GM21528 (cell line): ENCODE results near the gene RHBDF1.
"Not testable (repeated sequence)": the region's sequence is repeated elsewhere in the genome, so short reads cannot be mapped to it uniquely, and the experiment has no call there.

Source experiments
- ATAC-seq: cut with Tn5 transposase; IDR thresholded peaks from one replicate; pipeline ENCODE4 v1.9.1; 2021; ENCODE audit warnings: mild to moderate bottlenecking, moderate library complexity; ENCODE audit not compliant: unreplicated experiment, low FRiP score

The RHBDF1 gene

DNA sequence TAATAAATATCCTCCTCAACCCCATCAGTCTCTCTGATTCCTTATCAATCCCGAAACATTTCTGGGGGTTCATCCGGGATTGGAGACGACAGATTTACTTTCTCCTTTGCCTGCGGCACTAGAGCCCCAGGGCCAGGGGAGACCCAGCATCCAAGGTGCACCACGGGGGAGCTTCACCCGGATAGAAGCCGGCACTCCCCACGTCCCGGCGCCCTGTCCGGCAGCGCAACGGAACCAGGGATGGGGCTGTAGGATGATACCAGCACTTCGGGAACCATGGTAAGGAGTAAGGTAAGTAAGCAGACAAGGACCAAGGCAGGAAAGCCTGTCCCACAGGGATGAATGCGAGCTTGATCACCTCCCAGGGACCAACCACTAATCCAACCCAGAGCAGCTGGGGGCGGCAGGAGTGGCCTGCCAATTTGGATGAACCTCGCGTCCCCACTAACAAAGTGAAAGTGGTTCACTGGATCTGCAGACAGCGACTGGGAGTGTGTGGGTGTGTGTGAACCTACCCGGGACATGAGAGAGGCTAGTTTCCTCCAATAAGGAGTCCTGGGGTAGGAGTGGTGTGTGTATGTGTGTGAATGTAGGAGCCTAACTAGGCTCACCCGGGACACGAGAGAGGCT, 30.9 kb downstream of the RHBDF1 start:
- no peak for ATAC-seq

DNA sequence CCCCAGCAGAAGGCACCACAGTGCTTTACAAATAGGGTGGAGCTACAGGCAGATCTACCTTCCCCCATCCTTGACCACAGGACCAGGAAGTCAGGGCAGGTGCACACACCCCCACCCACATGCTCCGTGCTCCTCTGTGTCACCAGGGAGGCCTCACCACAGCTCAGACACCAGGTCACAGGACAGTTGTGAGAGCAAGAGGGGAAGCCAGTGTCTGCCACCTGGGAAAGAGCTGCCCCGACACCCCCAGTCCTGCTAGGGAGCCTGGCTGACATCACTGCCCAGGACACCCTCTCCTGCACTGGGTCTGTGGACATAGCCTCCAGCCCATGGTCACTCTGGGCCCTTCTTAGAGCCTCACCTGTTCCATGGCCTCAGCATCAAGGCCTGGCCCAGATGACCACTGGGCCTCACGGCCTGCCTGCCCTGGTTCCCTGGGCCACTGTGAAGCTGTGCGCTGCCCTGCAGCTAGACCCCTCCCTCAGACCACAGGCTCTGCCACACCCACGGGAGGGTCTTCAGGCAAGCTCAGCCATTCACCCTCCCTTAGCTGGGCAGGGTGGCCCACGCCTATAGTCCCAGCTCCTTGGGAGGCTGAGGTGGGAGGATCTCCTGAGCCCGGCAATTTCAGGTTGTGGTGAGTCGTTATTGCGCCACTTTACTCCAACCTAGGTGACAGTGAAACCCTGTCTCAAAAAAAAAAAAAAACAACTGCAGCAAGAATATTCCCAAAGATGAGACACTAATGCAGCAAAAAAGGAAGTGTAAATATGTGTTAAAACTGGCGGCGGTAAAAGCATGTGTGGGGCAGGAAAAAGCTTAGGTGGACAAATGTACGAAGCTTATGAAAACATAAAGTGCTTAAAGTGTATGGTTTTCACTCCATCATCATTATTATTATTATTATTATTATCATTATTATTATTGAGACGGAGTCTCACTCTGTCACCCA, 33.2 kb downstream of the RHBDF1 start:
- ATAC-seq = no peak

DNA sequence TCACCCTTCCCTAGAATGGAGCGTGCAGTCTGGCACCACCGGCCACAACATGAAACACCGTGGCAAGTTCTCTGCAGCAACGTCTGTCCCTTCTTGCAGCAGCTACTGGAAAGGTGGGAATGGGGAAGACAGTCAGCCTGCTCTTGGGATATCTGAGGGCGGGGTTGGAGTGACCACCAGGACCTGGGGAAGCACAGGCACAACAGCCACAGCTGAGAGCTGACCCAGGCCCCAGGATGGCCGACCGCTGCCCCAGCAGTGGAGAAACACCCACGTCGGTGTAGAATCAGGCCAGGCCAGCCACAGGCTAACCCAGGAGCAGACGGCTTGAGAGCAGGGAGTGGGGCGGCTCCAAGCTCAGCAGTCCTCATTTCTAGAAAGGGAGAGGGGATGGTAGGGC, 34.2 kb downstream of the RHBDF1 start:
- ATAC-seq = not testable (repeated sequence)

DNA sequence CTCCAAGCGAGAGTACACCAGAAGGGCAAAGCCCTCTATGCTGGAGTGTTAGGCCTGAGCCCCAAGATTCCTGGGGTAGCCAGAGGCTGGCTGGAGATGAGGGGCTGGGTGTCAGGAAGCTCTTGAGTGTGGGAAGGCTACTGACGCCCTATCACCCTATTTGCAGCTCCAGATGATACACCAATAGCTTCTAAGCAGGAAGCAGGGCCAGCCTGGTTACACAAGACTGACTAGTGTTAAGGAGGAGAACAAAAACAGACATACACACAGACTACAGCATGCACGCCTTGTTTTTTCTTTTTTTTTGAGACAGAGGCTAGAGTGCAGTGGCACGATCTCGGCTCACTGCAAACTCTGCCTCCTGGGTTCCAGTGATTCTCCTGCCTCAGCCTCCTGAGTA, 34.9 kb downstream of the RHBDF1 start:
- no peak for ATAC-seq

DNA sequence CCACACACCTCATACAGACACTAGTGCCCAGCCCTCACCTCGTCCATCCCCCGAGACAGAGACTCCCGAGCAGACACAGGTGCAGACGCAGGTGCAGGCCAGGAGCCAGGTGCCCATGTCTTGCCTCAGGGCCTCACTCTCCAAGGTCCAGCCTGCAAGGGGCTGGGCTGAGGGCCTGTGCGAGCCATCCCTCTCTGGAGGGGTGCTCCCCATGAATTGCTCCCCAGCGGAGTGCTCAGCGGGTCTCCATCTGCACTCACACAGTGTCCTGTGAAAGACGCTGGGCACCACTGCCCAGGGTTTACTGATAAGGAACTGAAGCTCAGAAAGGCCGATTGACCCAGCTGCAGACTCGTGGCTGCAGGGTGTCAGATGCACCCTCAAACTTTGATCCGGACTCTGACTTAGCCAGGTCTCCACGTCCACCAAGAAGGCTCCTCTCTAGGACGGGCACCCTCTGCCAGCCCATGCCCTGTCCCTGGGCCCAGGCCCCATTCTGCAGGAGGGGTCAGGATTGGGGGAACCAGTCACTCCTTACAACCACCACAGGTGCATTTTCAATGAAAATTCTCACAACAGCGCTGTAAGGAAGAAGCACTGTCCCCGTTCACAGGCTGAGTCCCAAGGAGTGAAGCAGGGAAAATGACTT, 36.0 kb downstream of the RHBDF1 start:
- no peak for ATAC-seq

DNA sequence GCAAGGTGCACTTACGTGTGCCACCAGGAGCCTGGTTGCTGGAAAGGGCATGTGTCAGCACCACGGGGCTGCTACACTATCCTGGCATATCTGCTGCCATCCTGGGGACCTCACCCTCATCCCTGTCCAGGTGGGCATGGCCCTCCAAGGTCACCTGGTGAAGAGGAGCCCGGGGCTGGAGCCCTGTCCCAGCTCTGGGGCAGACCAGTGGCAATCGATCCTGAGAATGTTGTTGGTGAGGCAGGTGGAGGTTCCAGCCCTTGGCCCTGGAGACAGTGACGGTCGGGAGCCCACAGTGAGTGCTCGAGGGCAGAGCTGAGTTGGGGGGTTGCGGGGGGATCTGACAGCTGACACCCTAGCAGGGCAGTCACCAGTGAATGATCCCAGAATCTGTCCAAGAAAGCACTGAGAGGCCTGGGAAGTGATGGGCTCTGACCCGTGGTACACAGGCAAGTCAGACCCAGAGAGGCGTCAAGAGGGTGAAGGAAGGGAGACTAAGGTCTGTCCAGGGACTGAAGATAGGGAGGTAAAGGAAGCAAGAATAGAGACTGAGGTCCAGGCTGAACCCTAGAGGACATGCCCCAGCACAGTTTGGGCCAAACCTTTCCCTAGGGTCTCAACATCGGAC, 36.6 kb downstream of the RHBDF1 start:
- ATAC-seq = no peak

DNA sequence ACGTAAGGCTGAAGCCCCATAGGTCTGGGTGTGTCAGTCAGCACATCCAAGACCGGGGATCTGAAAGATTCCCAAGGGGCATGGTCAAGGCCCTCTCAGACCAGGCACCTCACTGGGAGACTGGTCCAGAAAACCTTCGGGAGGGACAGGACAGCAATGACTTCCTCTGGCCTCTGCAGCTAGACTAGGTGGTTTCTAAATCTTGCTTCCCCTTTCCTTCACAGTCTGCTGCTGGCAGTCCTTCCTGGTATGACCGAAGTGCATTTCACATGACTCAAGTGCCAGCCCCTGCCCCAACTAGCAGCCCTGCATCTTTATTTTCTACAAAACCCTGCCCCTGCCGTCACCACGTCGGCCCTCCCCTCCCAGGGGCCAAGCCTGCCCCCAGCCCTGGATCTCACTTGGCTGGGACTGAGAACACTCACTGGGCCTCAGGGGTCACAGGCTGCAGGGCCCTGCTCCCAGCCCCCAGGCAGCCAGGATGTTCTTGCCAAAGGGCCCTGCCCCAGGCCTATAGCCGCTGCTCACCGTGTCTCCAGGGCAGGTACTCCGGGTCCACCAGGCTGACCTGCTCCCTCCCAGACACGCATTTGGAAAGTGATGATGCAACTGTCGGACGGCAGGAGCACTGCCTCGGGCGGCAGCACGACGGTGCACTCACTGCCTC, 37.3 kb downstream of the RHBDF1 start:
- ATAC-seq = no peak

DNA sequence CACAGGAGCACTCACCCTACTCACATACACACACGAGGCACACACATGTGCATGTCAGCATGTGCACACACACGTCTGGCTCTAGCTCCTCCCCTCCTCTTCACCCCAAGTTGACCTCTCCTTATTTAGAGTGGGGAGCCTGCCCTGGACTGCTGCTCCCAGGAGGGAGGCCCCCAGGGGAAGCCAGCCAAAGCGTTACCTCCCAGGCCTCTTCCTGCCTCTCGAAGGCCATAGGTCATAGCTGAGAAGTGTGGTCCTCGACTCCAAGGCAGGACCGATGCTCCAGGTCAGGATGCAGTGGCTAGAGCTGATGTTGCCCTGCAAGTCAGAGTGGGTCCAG, 37.8 kb downstream of the RHBDF1 start:
- ATAC-seq = no peak

DNA sequence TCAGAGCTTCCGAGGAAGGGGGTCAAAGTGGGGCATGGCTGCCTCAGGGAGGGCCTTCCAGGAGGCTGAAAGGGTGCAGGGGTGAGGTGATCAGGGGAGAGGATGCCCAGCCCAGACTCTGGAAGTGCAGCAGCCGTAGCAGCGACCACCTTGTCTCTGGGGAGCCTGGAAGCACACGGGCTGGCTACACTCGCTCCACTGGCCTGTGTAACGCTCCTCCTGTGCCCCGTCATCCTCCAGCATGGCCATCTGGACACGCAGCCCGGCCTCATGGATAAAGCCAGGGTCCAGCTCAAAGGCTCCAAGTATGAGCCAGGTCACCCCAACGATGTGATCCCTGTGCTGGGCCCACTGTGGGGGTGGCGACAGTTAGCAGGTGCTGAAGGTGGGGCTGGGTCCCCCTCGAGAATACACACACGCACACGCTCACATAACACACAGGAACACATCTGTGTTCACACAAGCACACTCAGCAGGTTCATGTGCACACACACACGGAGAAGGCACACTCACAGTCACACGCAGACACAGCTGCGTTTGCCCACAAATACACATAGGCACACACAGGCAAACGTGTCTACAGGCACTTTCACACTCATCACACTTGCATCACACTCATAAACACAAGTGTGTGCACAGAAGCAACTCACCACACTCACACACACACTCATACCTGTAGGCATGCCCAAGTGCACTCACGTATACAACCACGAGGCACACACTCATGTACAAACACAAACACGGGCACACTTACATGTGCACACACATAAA, 38.4 kb downstream of the RHBDF1 start:
- no peak for ATAC-seq

DNA sequence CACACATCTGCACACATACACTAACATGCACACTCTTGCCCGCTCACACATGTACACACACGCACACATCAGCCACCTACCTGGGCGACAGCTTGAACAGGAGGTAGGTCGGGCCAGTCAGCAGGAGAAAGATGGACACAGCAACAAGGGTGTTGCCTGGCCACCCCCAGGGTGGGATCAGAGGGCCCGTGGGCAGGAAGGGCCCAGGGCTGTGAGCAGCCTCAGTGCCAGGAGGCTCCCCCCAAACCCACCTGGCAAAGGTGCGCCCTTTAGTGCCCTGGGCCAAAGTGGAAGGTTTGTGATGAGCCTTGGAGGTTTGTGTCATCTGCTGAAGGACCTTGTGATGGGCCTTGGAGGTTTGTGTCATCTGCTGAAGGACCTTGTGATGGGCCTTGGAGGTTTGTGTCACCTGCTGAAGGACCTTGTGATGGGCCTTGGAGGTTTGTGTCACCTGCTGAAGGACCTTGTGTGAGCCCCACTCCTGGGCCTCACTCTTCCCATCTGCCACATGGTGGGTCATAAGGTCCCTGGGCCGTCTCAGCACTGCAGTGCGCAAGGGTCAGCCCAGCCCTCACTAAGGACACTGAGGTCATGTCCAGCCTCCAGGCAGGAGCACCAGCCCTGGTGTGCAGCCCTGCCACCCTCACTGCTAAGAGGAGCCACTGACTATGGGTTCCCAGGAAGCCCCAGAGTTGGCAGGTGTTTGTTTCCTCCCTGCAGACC, 39.1 kb downstream of the RHBDF1 start:
- ATAC-seq = not testable (repeated sequence)

DNA sequence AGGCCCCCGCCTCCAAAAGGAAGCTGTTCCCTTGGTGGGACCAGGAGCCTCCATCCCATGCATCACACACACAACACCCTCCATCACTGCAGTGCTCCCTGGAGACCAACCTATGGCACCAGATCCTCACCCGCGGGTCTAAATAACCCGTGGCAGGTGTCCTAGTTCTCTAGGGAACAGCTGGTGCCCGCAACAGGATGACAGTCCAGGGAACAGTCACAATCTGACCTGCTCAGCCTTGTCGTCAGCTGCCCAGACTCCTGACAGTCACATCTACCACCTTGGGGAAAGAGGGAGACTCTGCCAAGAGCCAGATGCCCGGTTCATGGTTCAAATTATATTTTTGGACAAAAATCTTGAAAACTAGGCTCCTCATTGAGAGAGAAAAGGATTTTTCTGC, 41.8 kb downstream of the RHBDF1 start:
- ATAC-seq = not testable (repeated sequence)

DNA sequence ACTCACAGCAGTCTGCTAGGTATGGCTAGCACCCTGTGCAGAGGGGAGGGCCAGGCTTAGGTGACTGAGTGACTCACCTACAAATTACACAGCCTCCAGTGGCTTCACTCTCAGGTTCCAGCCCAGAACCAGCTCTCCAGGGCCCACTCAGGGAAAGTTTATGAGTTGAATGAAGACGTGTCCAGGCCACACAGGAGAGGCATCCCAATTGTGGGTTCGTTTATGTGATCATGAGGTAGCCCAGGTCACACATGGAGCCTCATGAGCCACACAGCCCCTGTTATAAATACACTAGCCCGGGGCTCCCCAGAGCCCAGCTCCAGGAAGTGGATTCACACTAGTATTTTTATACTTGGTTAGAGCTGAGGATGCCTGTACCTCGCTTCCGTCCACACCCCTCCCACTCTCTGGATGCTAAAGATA, 46.5 kb downstream of the RHBDF1 start:
- peak; percentile 55 for ATAC-seq

DNA sequence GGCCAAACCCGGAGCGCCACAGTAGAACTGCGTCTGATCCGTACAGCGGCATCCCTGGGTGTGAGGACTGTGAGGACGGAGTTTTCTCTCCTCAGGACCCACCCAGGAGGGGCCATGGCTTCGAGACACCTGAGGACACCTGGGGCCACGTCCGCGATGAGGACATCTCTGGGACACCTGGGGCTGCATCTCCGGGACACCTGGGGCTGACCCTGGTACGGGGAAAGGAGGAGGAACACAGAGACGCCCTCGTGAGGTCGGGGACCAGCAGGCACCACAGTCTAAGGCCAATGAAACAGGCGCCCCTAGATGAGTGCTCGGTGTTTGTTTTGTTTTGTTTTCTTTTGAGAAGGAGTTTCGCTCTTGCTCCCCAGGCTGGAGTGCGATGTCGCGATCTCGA, 48.3 kb downstream of the RHBDF1 start:
- ATAC-seq = not testable (repeated sequence)

DNA sequence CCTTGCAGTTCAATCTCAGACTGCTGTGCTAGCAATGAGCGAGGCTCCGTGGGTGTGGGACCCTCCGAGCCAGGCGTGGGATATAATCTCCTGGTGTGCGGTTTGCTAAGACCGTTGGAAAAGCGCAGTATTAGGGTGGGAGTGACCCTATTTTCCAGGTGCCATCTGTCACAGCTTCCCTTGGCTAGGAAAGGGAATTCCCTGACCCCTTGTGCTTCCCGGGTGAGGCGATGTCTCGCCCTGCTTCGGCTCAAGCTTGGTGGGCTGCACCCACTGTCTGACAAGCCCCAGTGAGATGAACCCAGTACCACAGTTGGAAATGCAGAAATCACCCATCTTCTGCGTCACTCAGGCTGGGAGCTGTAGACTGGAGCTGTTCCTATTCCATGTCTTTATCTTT, 51.5 kb downstream of the RHBDF1 start:
- not testable (repeated sequence) for ATAC-seq

DNA sequence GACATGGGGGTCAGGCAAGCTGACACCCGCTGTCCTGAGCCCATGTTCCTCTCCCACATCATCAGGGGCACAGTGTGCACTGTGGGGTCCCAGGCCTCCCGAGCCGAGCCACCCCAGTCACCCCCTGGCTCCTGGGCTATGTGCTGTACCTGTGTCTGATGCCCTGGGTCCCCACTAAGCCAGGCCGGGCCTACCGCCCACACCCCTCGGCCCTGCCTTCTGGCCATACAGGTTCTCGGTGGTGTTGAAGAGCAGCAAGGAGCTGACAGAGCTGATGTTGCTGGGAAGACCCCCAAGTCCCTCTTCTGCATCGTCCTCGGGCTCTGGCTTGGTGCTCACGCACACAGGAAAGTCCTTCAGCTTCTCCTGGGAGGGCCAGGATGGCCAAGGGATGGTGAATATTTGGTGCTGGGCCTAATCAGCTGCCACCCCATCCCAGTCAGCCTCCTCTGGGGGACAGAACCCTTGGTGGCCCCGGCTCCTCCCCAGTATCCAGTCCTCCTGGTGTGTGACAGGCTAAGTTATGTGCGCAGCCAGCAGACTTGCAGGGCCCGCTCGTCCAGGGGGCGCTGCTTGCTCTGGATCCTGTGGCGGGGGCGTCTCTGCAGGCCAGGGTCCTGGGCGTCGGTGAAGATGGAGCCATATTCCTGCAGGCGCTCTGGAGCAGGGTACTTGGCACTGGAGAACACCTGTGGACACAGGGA, 55.2 kb downstream of the RHBDF1 start:
- ATAC-seq = not testable (repeated sequence)

DNA sequence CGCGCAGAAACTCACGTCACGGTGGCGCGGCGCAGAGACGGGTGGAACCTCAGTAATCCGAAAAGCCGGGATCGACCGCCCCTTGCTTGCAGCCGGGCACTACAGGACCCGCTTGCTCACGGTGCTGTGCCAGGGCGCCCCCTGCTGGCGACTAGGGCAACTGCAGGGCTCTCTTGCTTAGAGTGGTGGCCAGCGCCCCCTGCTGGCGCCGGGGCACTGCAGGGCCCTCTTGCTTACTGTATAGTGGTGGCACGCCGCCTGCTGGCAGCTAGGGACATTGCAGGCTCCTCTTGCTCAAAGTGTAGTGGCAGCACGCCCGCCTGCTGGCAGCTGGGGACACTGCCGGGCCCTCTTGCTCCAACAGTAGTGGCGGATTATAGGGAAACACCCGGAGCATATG, 61.7 kb downstream of the RHBDF1 start:
- ATAC-seq = not testable (repeated sequence)

DNA sequence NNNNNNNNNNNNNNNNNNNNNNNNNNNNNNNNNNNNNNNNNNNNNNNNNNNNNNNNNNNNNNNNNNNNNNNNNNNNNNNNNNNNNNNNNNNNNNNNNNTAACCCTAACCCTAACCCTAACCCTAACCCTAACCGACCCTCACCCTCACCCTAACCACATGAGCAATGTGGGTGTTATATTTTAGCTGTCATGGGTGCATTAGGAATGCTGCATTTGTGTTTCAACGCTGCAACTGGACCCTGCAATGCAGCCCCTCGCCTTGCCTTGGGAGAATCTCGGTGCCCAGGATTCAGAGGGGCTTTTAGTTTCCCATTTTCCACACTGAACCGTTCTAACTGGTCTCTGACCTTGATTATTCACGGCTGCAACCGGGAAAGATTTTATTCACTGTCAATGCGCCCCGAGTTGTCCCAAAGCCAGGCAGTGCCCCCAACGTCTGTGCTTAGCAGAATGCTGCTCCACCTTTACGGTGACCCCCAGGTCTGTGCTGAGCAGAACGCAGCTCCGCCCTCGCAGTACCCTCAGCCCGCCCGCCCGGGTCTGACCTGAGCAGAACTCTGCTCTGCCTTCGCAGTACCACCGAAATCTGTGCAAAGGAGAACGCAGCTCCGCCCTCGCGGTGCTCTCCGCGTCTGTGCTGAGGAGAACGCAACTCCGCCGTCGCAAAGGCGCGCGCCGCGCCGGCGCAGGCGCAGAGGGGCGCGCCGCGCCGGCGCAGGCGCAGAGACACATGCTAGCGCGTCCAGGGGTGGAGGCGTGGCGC, 62.3 kb downstream of the RHBDF1 start:
- ATAC-seq = no peak
